B cell (primary cell): ENCODE data around the gene ENO4. TPM values are rescaled to one million over a fixed set of nuclear protein-coding genes. Genes with fewer than 3 reads are reported as not detected.

ENCODE experiments used
- ATAC-seq: fragments of 200-7000 bp; cut with Tn5 transposase; one replicate; pipeline ENCODE4 v1.10.0; 2021; ENCODE audit warnings: low read depth, mild to moderate bottlenecking, moderate number of reproducible peaks, moderate library complexity
- CTCF ChIA-PET: fragments of 350-600 bp; sonication (Branson Sonifier 250); formaldehyde crosslinking; loops from one replicate; lab custom pipeline; 2021; ENCODE audit warnings: antibody characterized with exemption, inconsistent platforms; lab: Charles Lee
- POLR2A ChIA-PET: fragments of 350-600 bp; sonication (Branson Sonifier 250); formaldehyde crosslinking; loops from one replicate; lab custom pipeline; 2021; ENCODE audit warnings: antibody characterized with exemption; lab: Charles Lee
- DNase-seq: peaks from one replicate; pipeline ENCODE4 v3.0.0; 2013
- H2AFZ ChIP-seq: 2 replicates; pipeline ENCODE4 v1.6.1; 2012; ENCODE audit warnings: mild to moderate bottlenecking, low read depth, low read length; ENCODE audit not compliant: insufficient read depth, poor library complexity, severe bottlenecking
- H3K27ac ChIP-seq, 2 donors: 1 replicate in 1 of 2; 2 replicates in 1 of 2; pipeline ENCODE4 v1.5.1; 2012 to 2013; ENCODE audit warnings: low read length in 2 of 2, mild to moderate bottlenecking in 2 of 2, moderate library complexity in 1 of 2
- H3K27me3 ChIP-seq, 4 experiments: fragments of 200-600 bp in 1 of 4; sonication (generic) in 1 of 4; replicated peaks in 1 of 4; 1 replicate in 2 of 4; 2 replicates in 2 of 4; pipeline versions ENCODE4 v1.6.1 to v1.7.0; 2013 to 2016; ENCODE audit warnings: low read length in 3 of 4, mild to moderate bottlenecking in 2 of 4, mixed read lengths in 1 of 4, moderate library complexity in 1 of 4; ENCODE audit not compliant: insufficient read depth in 4 of 4, control insufficient read depth in 3 of 4; ENCODE audit errors: control extremely low read depth in 1 of 4
- H3K36me3 ChIP-seq, 2 experiments: replicated peaks in 1 of 2; 1 replicate in 1 of 2; 2 replicates in 1 of 2; pipeline versions ENCODE4 v1.6.1 to v1.7.1; 2013; ENCODE audit warnings: low read length in 1 of 2; ENCODE audit not compliant: insufficient read depth in 2 of 2, control insufficient read depth in 1 of 2; ENCODE audit errors: control extremely low read depth in 1 of 2, extremely low read depth in 1 of 2
- H3K4me1 ChIP-seq, 2 donors: fragments of 200-600 bp in 1 of 2; sonication (generic) in 1 of 2; 1 replicate in 1 of 2; 2 replicates in 1 of 2; pipeline versions ENCODE4 v1.5.1 to v1.6.1; 2013 to 2017; ENCODE audit warnings: low read length in 2 of 2; ENCODE audit not compliant: control insufficient read depth in 2 of 2, insufficient read depth in 2 of 2
- H3K4me2 ChIP-seq: replicated peaks from 2 replicates; pipeline ENCODE3; 2012; ENCODE audit warnings: mild to moderate bottlenecking, low read depth, low read length; ENCODE audit not compliant: poor library complexity, severe bottlenecking
- H3K4me3 ChIP-seq, 5 experiments: fragments of 200-600 bp in 1 of 5; sonication (generic) in 1 of 5; 1 replicate in 3 of 5; 2 replicates in 2 of 5; pipeline versions ENCODE4 v1.5.1 to v1.7.0; 2011 to 2016; ENCODE audit warnings: low read length in 4 of 5, mild to moderate bottlenecking in 4 of 5, low read depth in 2 of 5, control low read depth in 1 of 5, moderate library complexity in 1 of 5; ENCODE audit not compliant: insufficient read depth in 1 of 5; ENCODE audit errors: control extremely low read depth in 1 of 5, extremely low read depth in 1 of 5
- H3K79me2 ChIP-seq: fragments of 200-600 bp; sonication (generic); one replicate; pipeline ENCODE4 v1.6.0; 2016; ENCODE audit warnings: low read length; ENCODE audit not compliant: control insufficient read depth, insufficient read depth
- H3K9ac ChIP-seq: fragments of 200-600 bp; sonication (generic); 2 replicates; pipeline ENCODE4 v1.6.1; 2017; ENCODE audit warnings: mild to moderate bottlenecking, low read length, moderate library complexity
- H3K9me3 ChIP-seq, 3 donors: one replicate each; pipeline versions ENCODE4 v1.6.1 to v1.7.1; 2013; ENCODE audit warnings: low read length in 2 of 3; ENCODE audit not compliant: control insufficient read depth in 2 of 3, insufficient read depth in 1 of 3; ENCODE audit errors: control extremely low read depth in 1 of 3
- H4K20me1 ChIP-seq: 2 replicates; pipeline ENCODE4 v1.6.0; 2012; ENCODE audit warnings: mild to moderate bottlenecking, low read length; ENCODE audit not compliant: insufficient read depth, control insufficient read depth, poor library complexity, severe bottlenecking
- H3K27ac Mint-ChIP-seq: one replicate; pipeline ENCODE4 v1.8.0; 2021; ENCODE audit warnings: mixed read lengths
- H3K27me3 Mint-ChIP-seq: one replicate; pipeline ENCODE4 v1.8.0; 2021; ENCODE audit warnings: mixed read lengths
- H3K4me1 Mint-ChIP-seq: one replicate; pipeline ENCODE4 v1.8.0; 2021; ENCODE audit warnings: mixed read lengths
- H3K4me3 Mint-ChIP-seq: one replicate; pipeline ENCODE4 v1.8.0; 2021; ENCODE audit warnings: mixed read lengths
- H3K9me3 Mint-ChIP-seq: one replicate; pipeline ENCODE4 v1.8.0; 2022; ENCODE audit warnings: mixed read lengths; ENCODE audit not compliant: insufficient read depth
- CTCF ChIP-seq: fragments of 200-600 bp; IDR thresholded peaks from one replicate; pipeline ENCODE4 v1.8.0; 2022; ENCODE audit warnings: antibody characterized with exemption, mild to moderate bottlenecking
- EZH2 ChIP-seq: IDR thresholded peaks from 2 replicates; pipeline ENCODE4 v1.6.1; 2012; ENCODE audit warnings: borderline replicate concordance, low read depth, mild to moderate bottlenecking, moderate library complexity, low read length; ENCODE audit not compliant: insufficient read depth, poor library complexity, severe bottlenecking
- WGBS: methylation state at CpG from one replicate; pipeline ENCODE4 v1.1.5; 2013; ENCODE audit warnings: missing lambda C conversion rate; ENCODE audit not compliant: insufficient coverage; 5-methylcytosine and 5-hydroxymethylcytosine counted together
- intact Hi-C: fragments of 100-400 bp; cut with micrococcal nuclease; formaldehyde crosslinking; loops from one replicate; pipeline ENCODE4 v1.10.0; 2022
- polyA plus RNA-seq: library from polyadenylated mRNA; depleted of rRNA; stranded (reverse); fragments of >200 nt; gene quantifications from 2 replicates; pipeline ENCODE4 v1.2.3, GENCODE V29; 2012
- total RNA-seq, 2 donors: library from RNA; stranded (reverse); fragments of 120-200 nt in 1 of 2; gene quantifications; 1 replicate in 1 of 2; 2 replicates in 1 of 2; pipeline versions ENCODE4 v1.2.3 to v1.2.4, GENCODE V29; 2013 to 2022

ENO4 gene
- total and polyA plus RNA-seq, 2 donors (not counting 1 experiment from before 2014, with no cell fraction given) = 0.07 to 0.37 TPM

GRCh38 chr10:116915340-116915739 is 66.0 kb downstream of the ENO4 start:
- intact Hi-C loops = loop anchor here (5.0 kb wide), 1 partner anchor 1217 kb away; no protein-coding TSS in a partner anchor
- Histone ChIP-seq H3K9me3 (no peaks in the 10 kb centered on the region), H3K36me3 (no peaks in the 10 kb centered on the region), H3K9ac (no peak overlapping the region), H3K4me2 (no peak overlapping the region), H3K27me3 (no peaks in the 10 kb centered on the region), H3K79me2 (no peaks in the 10 kb centered on the region), H3K4me3 (no peak overlapping the region), H2AFZ (no peak overlapping the region), H4K20me1 (no peaks in the 10 kb centered on the region), H3K4me1 (no peaks in the 10 kb centered on the region), H3K27ac (no peak overlapping the region)
- ATAC-seq = no peak
- H3K27ac Mint-ChIP-seq = no peak overlapping the region
- no peak overlapping the region for H3K4me3 Mint-ChIP-seq
- WGBS = 0% methylated on average over 2 of the region's 2 CpGs
- no peaks in the 10 kb centered on the region for H3K27me3 Mint-ChIP-seq
- H3K4me1 Mint-ChIP-seq = no peaks in the 10 kb centered on the region
- no peaks in the 10 kb centered on the region for H3K9me3 Mint-ChIP-seq
- POLR2A ChIA-PET = no interaction called here
- TF ChIP-seq CTCF (no peak), EZH2 (no peak)
- DNase-seq = no peak
- CTCF ChIA-PET = no interaction called here

- Histone ChIP-seq H3K4me3 (no peak overlapping the region), H3K27ac (no peak overlapping the region), H3K27me3 (no peaks in the 10 kb centered on the region), H3K9me3 (no peaks in the 10 kb centered on the region), H4K20me1 (no peaks in the 10 kb centered on the region), H3K9ac (no peak overlapping the region), H3K79me2 (no peaks in the 10 kb centered on the region), H3K36me3 (no peaks in the 10 kb centered on the region), H2AFZ (no peak overlapping the region), H3K4me2 (no peak overlapping the region), H3K4me1 (no peaks in the 10 kb centered on the region)
- DNase-seq = no peak
- TF ChIP-seq EZH2 (no peak), CTCF (no peak)
- Mint-ChIP-seq H3K4me3 (no peak overlapping the region), H3K4me1 (no peaks in the 10 kb centered on the region), H3K27ac (no peak overlapping the region), H3K9me3 (no peaks in the 10 kb centered on the region), H3K27me3 (no peaks in the 10 kb centered on the region)
- no CpG with 5 or more reads among the region's 3 CpGs for WGBS
- ChIA-PET POLR2A (no interaction called here), CTCF (no interaction called here)
- ATAC-seq = no peak
- intact Hi-C loops = loop anchor here (5.0 kb wide), 1 partner anchor 1215 kb away; no protein-coding TSS in a partner anchor
Measured at GRCh38 chr10:116917481-116917880, 68.2 kb downstream of the ENO4 start.
